H1 (cell line): ENCODE measurements around the gene ZDHHC3. TPM values are rescaled to one million over a fixed set of nuclear protein-coding genes. Genes with fewer than 3 reads are reported as not detected.

Source experiments
- CTCF ChIA-PET: fragments of 300-600 bp; sonication (Branson Sonifier 250); formaldehyde crosslinking; loops from one replicate; lab custom pipeline; 2021; ENCODE audit not compliant: partially characterized antibody; lab: Charles Lee
- POLR2A ChIA-PET: fragments of 300-600 bp; sonication (Branson Sonifier 250); formaldehyde crosslinking; loops from one replicate; lab custom pipeline; 2021; ENCODE audit warnings: inconsistent platforms; ENCODE audit not compliant: partially characterized antibody; lab: Charles Lee
- DNase-seq, 2 experiments: peaks; one replicate each; pipeline versions ENCODE4 v3.0.0 to v3.0.0-alpha.2; 2010 to 2022; ENCODE audit warnings: low spot score in 2 of 2, low read depth in 1 of 2, mixed read lengths in 1 of 2
- FAIRE-seq: peaks from 2 replicates; lab custom pipeline; 2011; peaks lifted over from hg19 to GRCh38; lab: Jason Lieb, UNC
- H2AFZ ChIP-seq: 2 replicates; pipeline ENCODE4 v1.8.1; 2012; ENCODE audit warnings: low read length, inconsistent platforms
- H2AK5ac ChIP-seq: 2 replicates; pipeline ENCODE4 v1.6.1; 2013; ENCODE audit warnings: low read depth, low read length
- H2BK120ac ChIP-seq: replicated peaks from 2 replicates; pipeline ENCODE3; 2013; ENCODE audit warnings: low read depth, low read length, inconsistent platforms
- H2BK12ac ChIP-seq: 2 replicates; pipeline ENCODE4 v1.6.1; 2013; ENCODE audit warnings: low read depth, low read length
- H2BK15ac ChIP-seq: 2 replicates; pipeline ENCODE4 v1.6.1; 2013; ENCODE audit warnings: low read length
- H2BK20ac ChIP-seq: 2 replicates; pipeline ENCODE4 v1.6.1; 2013; ENCODE audit warnings: low read length
- H2BK5ac ChIP-seq: 2 replicates; pipeline ENCODE4 v1.6.1; 2013; ENCODE audit warnings: low read depth, low read length
- H3K14ac ChIP-seq: 2 replicates; pipeline ENCODE4 v1.6.1; 2013; ENCODE audit warnings: inconsistent platforms; ENCODE audit not compliant: insufficient read length
- H3K18ac ChIP-seq: 2 replicates; pipeline ENCODE4 v1.6.1; 2013; ENCODE audit warnings: low read length; ENCODE audit errors: extremely low read depth
- H3K23ac ChIP-seq: 2 replicates; pipeline ENCODE4 v1.6.1; 2013; ENCODE audit warnings: inconsistent platforms; ENCODE audit not compliant: insufficient read length
- H3K23me2 ChIP-seq: 2 replicates; pipeline ENCODE4 v1.6.1; 2013; ENCODE audit warnings: low read depth, low read length
- H3K27ac ChIP-seq: 2 replicates; pipeline ENCODE4 v1.6.1; 2011; ENCODE audit warnings: low read depth, low read length, inconsistent platforms
- H3K27me3 ChIP-seq, 4 experiments: replicated peaks in 1 of 4; 1 replicate in 1 of 4; 2 replicates in 3 of 4; pipeline versions ENCODE4 v1.6.1 to v1.8.1; 2011 to 2013; ENCODE audit warnings: low read length in 3 of 4, mild to moderate bottlenecking in 3 of 4, inconsistent platforms in 2 of 4, mixed read lengths in 2 of 4, moderate library complexity in 1 of 4; ENCODE audit not compliant: control insufficient read depth in 3 of 4, insufficient read depth in 3 of 4; ENCODE audit errors: extremely low read depth in 1 of 4
- H3K36me3 ChIP-seq, 4 experiments: 2 replicates each; pipeline versions ENCODE4 v1.6.1 to v1.8.1; 2011 to 2013; ENCODE audit warnings: mild to moderate bottlenecking in 4 of 4, low read length in 3 of 4, moderate library complexity in 2 of 4, control low read depth in 1 of 4, inconsistent platforms in 1 of 4; ENCODE audit not compliant: insufficient read depth in 4 of 4, control insufficient read depth in 2 of 4
- H3K4ac ChIP-seq: replicated peaks from 2 replicates; pipeline ENCODE3; 2013; ENCODE audit warnings: low read length, low read depth, mixed read lengths, inconsistent platforms; ENCODE audit not compliant: insufficient read length
- H3K4me1 ChIP-seq, 4 experiments: replicated peaks in 1 of 4; 1 replicate in 1 of 4; 2 replicates in 3 of 4; pipeline versions ENCODE4 v1.6.1 to v1.8.1; 2011 to 2013; ENCODE audit warnings: low read length in 3 of 4, inconsistent platforms in 2 of 4, mixed read lengths in 1 of 4; ENCODE audit not compliant: insufficient read depth in 4 of 4, control insufficient read depth in 3 of 4
- H3K4me2 ChIP-seq, 2 experiments: 2 replicates each; pipeline versions ENCODE4 v1.6.1 to v1.8.1; 2011 to 2013; ENCODE audit warnings: low read depth in 2 of 2, low read length in 2 of 2, control low read depth in 1 of 2, inconsistent platforms in 1 of 2, mild to moderate bottlenecking in 1 of 2; ENCODE audit not compliant: insufficient read depth in 1 of 2
- H3K4me3 ChIP-seq, 4 experiments: fragments of 200-600, 300-600 bp in 1 of 4; sonication (generic), shearing (Covaris generic), sonication (Bioruptor Twin) in 1 of 4; 2 replicates each; pipeline versions ENCODE4 v1.5.1 to v1.8.1; 2011 to 2016; ENCODE audit warnings: low read length in 4 of 4, low read depth in 3 of 4, control low read depth in 2 of 4, inconsistent platforms in 2 of 4, mild to moderate bottlenecking in 2 of 4, mixed read lengths in 1 of 4, moderate library complexity in 1 of 4; ENCODE audit not compliant: insufficient read depth in 2 of 4; ENCODE audit errors: extremely low read depth in 1 of 4
- H3K56ac ChIP-seq: replicated peaks from 2 replicates; pipeline ENCODE3; 2013; ENCODE audit warnings: low read depth, mild to moderate bottlenecking, mixed read lengths, low read length, inconsistent platforms; ENCODE audit not compliant: insufficient read length
- H3K79me1 ChIP-seq: 2 replicates; pipeline ENCODE4 v1.6.1; 2013; ENCODE audit warnings: low read depth, low read length, control low read depth
- H3K79me2 ChIP-seq, 2 experiments: 2 replicates each; pipeline versions ENCODE4 v1.6.1 to v1.8.1; 2012 to 2013; ENCODE audit warnings: low read length in 2 of 2, mild to moderate bottlenecking in 2 of 2, inconsistent platforms in 1 of 2; ENCODE audit not compliant: insufficient read depth in 2 of 2, control insufficient read depth in 1 of 2
- H3K9ac ChIP-seq, 4 experiments: replicated peaks in 1 of 4; 1 replicate in 1 of 4; 2 replicates in 3 of 4; pipeline versions ENCODE4 v1.6.1 to v1.8.1; 2011 to 2013; ENCODE audit warnings: low read depth in 3 of 4, low read length in 3 of 4, control low read depth in 2 of 4, mild to moderate bottlenecking in 2 of 4, moderate library complexity in 2 of 4, inconsistent platforms in 1 of 4; ENCODE audit errors: extremely low read depth in 1 of 4
- H3K9me3 ChIP-seq, 2 experiments: 2 replicates each; pipeline versions ENCODE4 v1.6.1 to v1.8.1; 2012 to 2013; ENCODE audit warnings: mild to moderate bottlenecking in 2 of 2, moderate library complexity in 2 of 2, control low read depth in 1 of 2, inconsistent platforms in 1 of 2, low read depth in 1 of 2, low read length in 1 of 2, mixed read lengths in 1 of 2; ENCODE audit not compliant: insufficient read depth in 2 of 2
- H4K20me1 ChIP-seq, 2 experiments: replicated peaks in 1 of 2; 2 replicates each; pipeline versions ENCODE3 to v1.8.1; 2011 to 2013; ENCODE audit warnings: inconsistent platforms in 2 of 2, low read length in 2 of 2, mild to moderate bottlenecking in 1 of 2; ENCODE audit not compliant: insufficient read depth in 2 of 2, control insufficient read depth in 1 of 2
- H4K5ac ChIP-seq: 2 replicates; pipeline ENCODE4 v1.6.1; 2013; ENCODE audit warnings: low read length, low read depth, mixed read lengths, inconsistent platforms; ENCODE audit not compliant: insufficient read length
- H4K8ac ChIP-seq: 2 replicates; pipeline ENCODE4 v1.8.0; 2013; ENCODE audit warnings: mild to moderate bottlenecking, moderate library complexity, low read length, inconsistent platforms; ENCODE audit not compliant: insufficient read depth; ENCODE audit errors: extremely low read depth
- H4K91ac ChIP-seq: replicated peaks from 2 replicates; pipeline ENCODE3; 2013; ENCODE audit warnings: low read length, mixed read lengths, inconsistent platforms; ENCODE audit not compliant: insufficient read length
- ATF3 ChIP-seq: IDR thresholded peaks from 2 replicates; pipeline ENCODE4 v1.6.1; 2011; ENCODE audit warnings: low read depth, mild to moderate bottlenecking, low read length; ENCODE audit not compliant: insufficient read depth
- BACH1 ChIP-seq: IDR thresholded peaks from 2 replicates; pipeline ENCODE4 v1.6.1; 2012; ENCODE audit warnings: low read length, improper control_type of control experiment
- CEBPB ChIP-seq: IDR thresholded peaks from 2 replicates; pipeline ENCODE4 v1.6.1; 2012; ENCODE audit warnings: low read depth, low read length
- JUND ChIP-seq: IDR thresholded peaks from 2 replicates; pipeline ENCODE4 v1.6.1; 2011; ENCODE audit warnings: mild to moderate bottlenecking, improper control_type of control experiment, low read length
- RBBP5 ChIP-seq: IDR thresholded peaks from 2 replicates; pipeline ENCODE4 v1.7.1; 2012; ENCODE audit warnings: low read depth, mild to moderate bottlenecking, inconsistent platforms, low read length, moderate library complexity, borderline replicate concordance
- SP4 ChIP-seq: IDR thresholded peaks from 2 replicates; pipeline ENCODE4 v1.6.1; 2012; ENCODE audit warnings: low read length, inconsistent platforms
- WGBS, 2 experiments: shearing (Covaris generic) in 1 of 2; methylation state at CpG; one replicate each; pipeline versions ENCODE4 v1.1.6 to v1.1.7; 2013 to 2015; ENCODE audit warnings: low lambda C conversion rate in 2 of 2, mixed read lengths in 2 of 2, inconsistent platforms in 1 of 2, low coverage in 1 of 2, missing lambda C conversion rate in 1 of 2; ENCODE audit not compliant: insufficient replicate concordance in 2 of 2, insufficient coverage in 1 of 2, insufficient read length in 1 of 2; ENCODE audit errors: extremely low coverage in 1 of 2, missing lambda C conversion rate in 1 of 2; 5-methylcytosine and 5-hydroxymethylcytosine counted together
- polyA plus RNA-seq, 7 experiments: library from polyadenylated mRNA; depleted of rRNA in 3 of 7; stranded (reverse) in 5 of 7; unstranded in 2 of 7; fragments of >200 nt in 5 of 7; fragments of 200-250 nt in 2 of 7; gene quantifications; 1 replicate in 5 of 7; 2 replicates in 1 of 7; 4 replicates in 1 of 7; pipeline versions ENCODE4 v1.2.1 to v1.2.3, GENCODE V29; 2011 to 2013; ENCODE audit warnings: missing spikeins in 2 of 7, mixed read lengths in 2 of 7
- total RNA-seq: library from RNA; stranded (reverse); fragmentation: NEBNext Ultra II Directional; extraction: Animal tissue kit (Norgen Biotek cat#: 25700); gene quantifications from 2 replicates; pipeline ENCODE4 v1.2.1, GENCODE V29; 2021
- TF ChIP-seq, protein P1 (sequence below): IDR thresholded peaks from 2 replicates; pipeline ENCODE4 v1.6.1; 2011; ENCODE audit warnings: low read length, improper control_type of control experiment

The ZDHHC3 gene
- total and polyA plus RNA-seq, 2 of the 8 experiments (the other 6 are each of a cell fraction or from before 2014, with no cell fraction given): 77.4 to 88.7 TPM

DNA sequence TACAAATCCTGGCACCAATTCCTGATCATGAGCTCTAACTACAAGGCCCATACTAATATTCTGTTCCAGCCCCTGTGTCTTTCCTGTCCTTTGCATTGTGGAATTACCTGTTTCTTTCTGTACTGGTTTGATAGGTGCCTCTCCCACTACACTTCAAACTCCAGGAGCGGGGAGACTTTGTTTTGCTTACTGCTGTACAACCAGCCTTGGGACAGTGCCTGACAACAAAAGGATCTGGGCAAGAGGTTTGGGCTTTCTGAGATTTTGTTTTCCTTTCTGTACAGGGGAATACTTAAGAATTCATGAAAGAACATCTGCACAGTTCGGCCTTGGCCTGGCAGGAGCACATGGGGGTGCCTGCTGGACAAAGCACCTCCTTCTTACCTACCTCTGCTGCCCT is 45.1 kb downstream of the ZDHHC3 start:
- Histone ChIP-seq H3K4me3 (no peak overlapping the region), H3K9me3 (no peaks in the 10 kb centered on the region), H3K4me2 (no peak overlapping the region), H3K23me2 (no peaks in the 10 kb centered on the region), H3K4ac (no peak overlapping the region), H3K79me1 (no peaks in the 10 kb centered on the region; the same call in 1 of the 2 replicates), H3K23ac (no peak overlapping the region), H3K79me2 (no peaks in the 10 kb centered on the region), H4K8ac (no peak overlapping the region), H2BK15ac (no peak overlapping the region), H2AFZ (no peak overlapping the region), H3K56ac (no peak overlapping the region), H3K4me1 (peaks cover 0 to 3% (median 0%) of the 10 kb centered on the region in 4 experiments; a peak in 1 of 7 replicates), H2AK5ac (no peak overlapping the region), H2BK120ac (no peak overlapping the region), H3K27ac (no peak overlapping the region), H4K5ac (no peak overlapping the region), H3K36me3 (peaks cover 3 to 23% (median 8%) of the 10 kb centered on the region in 4 experiments; a peak in 6 of 8 replicates), H2BK12ac (no peak overlapping the region), H3K18ac (no peak overlapping the region), H2BK5ac (no peak overlapping the region), H3K9ac (no peak overlapping the region), H3K14ac (no peak overlapping the region), H2BK20ac (no peak overlapping the region), H3K27me3 (no peaks in the 10 kb centered on the region), H4K91ac (no peak overlapping the region), H4K20me1 (peaks cover 4 to 8% of the 10 kb centered on the region in 2 experiments)
- 89% methylated on average over 2 of the region's 2 CpGs; no CpG with 5 or more reads in 1 of the 2 experiments for WGBS, 2 experiments
- ChIA-PET CTCF (interaction anchor here (1.4 to 9.0 kb wide), 2 partner anchors 16 kb away, joined by 3 to 69 read pairs; no protein-coding TSS in a partner anchor), POLR2A (no interaction called here)
- FAIRE-seq (no peak), DNase-seq (no peak)
- TF ChIP-seq JUND: no peak
- no peak for TF ChIP-seq BACH1
- TF ChIP-seq, protein P1, sequence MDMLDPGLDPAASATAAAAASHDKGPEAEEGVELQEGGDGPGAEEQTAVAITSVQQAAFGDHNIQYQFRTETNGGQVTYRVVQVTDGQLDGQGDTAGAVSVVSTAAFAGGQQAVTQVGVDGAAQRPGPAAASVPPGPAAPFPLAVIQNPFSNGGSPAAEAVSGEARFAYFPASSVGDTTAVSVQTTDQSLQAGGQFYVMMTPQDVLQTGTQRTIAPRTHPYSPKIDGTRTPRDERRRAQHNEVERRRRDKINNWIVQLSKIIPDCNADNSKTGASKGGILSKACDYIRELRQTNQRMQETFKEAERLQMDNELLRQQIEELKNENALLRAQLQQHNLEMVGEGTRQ: no peak
- no peak for TF ChIP-seq CEBPB
- no peak for TF ChIP-seq RBBP5
- no peak for TF ChIP-seq ATF3
- TF ChIP-seq SP4: no peak
